GM21723 (cell line): ENCODE data around the gene CNOT8.

Experiments
- ATAC-seq: cut with Tn5 transposase; IDR thresholded peaks from one replicate; pipeline ENCODE4 v1.9.1; 2021; ENCODE audit warnings: mild to moderate bottlenecking, moderate library complexity; ENCODE audit not compliant: unreplicated experiment

CNOT8 gene

GRCh38 chr5:154863291-154864080 lies 5.1 kb downstream of the CNOT8 start:
- ATAC-seq, result no peak

GRCh38 chr5:154865466-154866184 lies 7.2 kb downstream of the CNOT8 start:
- no peak for ATAC-seq

GRCh38 chr5:154866841-154867240 lies 8.4 kb downstream of the CNOT8 start:
- ATAC-seq, result no peak

GRCh38 chr5:154868702-154869101 lies 10.3 kb downstream of the CNOT8 start:
- no peak for ATAC-seq

GRCh38 chr5:154871734-154872133 lies 13.3 kb downstream of the CNOT8 start:
- ATAC-seq, result no peak

- no peak for ATAC-seq
These were observed 15.4 kb downstream of the CNOT8 start for GRCh38 chr5:154873791-154874331.

- ATAC-seq, result no peak
These were observed 20.4 kb downstream of the CNOT8 start for GRCh38 chr5:154878642-154879335.

GRCh38 chr5:154881986-154882385 lies 23.6 kb downstream of the CNOT8 start:
- no peak for ATAC-seq

- ATAC-seq, result no peak
These were observed 26.0 kb downstream of the CNOT8 start for GRCh38 chr5:154884424-154884823.

- ATAC-seq, result no peak
These were observed 27.0 kb downstream of the CNOT8 start for GRCh38 chr5:154885439-154885838.

GRCh38 chr5:154892369-154892771 lies 33.9 kb downstream of the CNOT8 start:
- ATAC-seq, result no peak

- ATAC-seq, result no peak
These were observed 35.0 kb downstream of the CNOT8 start for GRCh38 chr5:154893381-154893780.

GRCh38 chr5:154895606-154896561 lies 37.5 kb downstream of the CNOT8 start:
- ATAC-seq, result no peak

- no peak for ATAC-seq
These were observed 38.2 kb downstream of the CNOT8 start for GRCh38 chr5:154896562-154897165.

- ATAC-seq, result no peak
These were observed 39.8 kb downstream of the CNOT8 start for GRCh38 chr5:154898210-154898609.

GRCh38 chr5:154899151-154899816 lies 40.9 kb downstream of the CNOT8 start:
- ATAC-seq, result no peak

- no peak for ATAC-seq
These were observed 41.6 kb downstream of the CNOT8 start for GRCh38 chr5:154900066-154900465.

- ATAC-seq, result no peak
These were observed 42.8 kb downstream of the CNOT8 start for GRCh38 chr5:154901276-154901675.

GRCh38 chr5:154901913-154902312 lies 43.5 kb downstream of the CNOT8 start:
- ATAC-seq, result no peak
